Superior temporal gyrus (tissue), 1 donor: Measurements from ENCODE around the gene ARPC4.

Source experiments
- DNase-seq: peaks from one replicate; pipeline ENCODE4 v3.0.0-alpha.2; 2016; ENCODE audit errors: extremely low spot score

The ARPC4 gene

DNA sequence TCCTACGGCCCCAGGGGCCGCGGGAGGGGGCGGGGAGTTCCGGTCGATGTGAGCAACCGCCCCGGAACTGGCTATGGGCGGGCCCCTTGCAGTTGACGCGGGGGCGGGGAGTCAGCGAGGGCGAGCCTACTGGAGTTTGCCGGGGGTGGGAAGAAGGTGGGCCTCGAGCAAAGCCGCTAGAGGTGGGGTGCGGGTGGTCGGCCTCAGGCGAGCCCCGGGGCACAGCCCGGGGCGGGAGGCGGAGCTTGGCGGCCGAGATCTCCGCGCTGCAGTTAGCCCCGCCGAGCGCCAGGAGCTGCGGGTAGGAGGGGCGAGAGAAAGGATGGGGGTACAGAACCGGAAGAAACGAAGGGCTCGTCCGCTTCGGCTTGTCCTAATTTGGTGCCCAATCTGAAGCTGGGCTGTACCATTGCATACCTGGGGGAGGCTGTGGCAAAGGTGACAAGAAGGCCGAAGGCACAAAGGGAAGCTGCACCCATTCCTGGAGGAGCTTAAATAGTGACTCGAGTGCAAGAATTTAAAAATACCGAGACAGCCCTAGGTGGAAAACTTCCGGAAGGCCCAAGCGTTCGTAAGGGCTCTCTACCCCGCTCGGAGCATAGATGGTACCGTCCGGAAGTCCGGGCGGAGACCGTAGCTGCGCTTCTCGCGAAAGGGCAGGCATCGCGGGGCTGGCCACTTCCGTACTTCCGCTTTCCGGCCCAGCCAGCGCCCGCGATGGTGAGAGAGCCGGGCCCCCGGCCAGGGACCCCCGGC lies at the start of gene ARPC4, which contains the start of gene TADA3:
ARPC4 (plus strand) TSS at position 678 of the 756 bp plus-strand sequence; CDS start at position 718, 40 bp downstream.
TADA3 (minus strand) TSS at position 69 of the 756 bp plus-strand sequence. CDS start 1,007 bp downstream, outside the sequence.
- DNase-seq = peak; percentile 96

DNA sequence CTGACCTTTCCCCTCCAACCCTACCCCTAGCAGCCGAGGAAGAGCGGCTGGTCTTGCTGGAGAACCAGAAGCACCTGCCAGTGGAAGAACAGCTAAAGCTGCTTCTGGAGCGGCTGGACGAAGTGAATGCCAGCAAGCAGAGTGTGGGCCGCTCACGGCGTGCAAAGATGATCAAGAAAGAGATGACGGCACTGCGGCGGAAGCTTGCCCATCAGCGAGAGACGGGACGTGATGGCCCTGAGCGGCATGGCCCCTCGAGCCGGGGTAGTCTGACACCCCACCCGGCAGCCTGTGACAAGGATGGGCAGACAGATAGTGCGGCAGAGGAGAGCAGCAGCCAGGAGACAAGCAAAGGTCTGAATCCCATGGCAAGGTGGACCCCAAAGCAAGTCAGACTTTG lies 49.3 kb upstream of the ARPC4 start:
- DNase-seq = no peak

DNA sequence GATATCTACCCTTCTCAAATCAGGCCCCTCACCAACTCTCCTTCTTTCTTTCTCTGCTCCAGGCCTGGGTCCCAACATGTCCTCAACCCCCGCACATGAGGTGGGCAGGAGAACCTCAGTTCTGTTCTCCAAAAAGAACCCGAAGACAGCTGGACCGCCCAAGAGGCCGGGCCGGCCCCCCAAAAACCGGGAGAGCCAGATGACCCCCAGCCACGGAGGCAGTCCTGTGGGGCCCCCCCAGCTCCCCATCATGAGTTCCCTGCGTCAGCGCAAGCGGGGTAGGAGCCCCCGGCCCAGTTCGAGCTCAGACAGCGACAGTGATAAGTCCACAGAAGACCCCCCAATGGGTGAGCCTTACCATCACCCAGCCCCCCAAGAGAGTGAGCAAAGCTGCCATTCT lies 48.7 kb upstream of the ARPC4 start:
- no peak for DNase-seq

DNA sequence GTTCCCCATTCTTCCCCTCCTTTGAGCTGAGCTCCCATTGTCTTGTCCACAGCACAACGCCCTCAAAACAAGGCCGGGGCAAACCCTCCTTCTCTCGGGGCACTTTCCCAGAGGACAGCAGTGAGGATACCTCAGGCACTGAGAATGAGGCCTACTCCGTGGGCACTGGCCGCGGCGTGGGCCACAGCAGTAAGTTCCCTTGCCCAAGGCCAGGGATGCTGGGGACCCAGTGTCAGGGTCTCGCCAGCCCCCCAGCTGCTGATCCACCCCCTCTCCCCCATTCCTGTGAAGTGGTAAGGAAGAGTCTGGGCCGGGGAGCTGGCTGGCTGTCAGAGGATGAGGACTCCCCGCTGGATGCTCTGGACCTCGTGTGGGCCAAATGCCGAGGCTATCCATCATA lies 47.4 kb upstream of the ARPC4 start:
- DNase-seq = no peak

GRCh38 chr3:9746330-9746729 lies 46.6 kb upstream of the ARPC4 start:
- DNase-seq = peak; percentile 47

GRCh38 chr3:9747267-9747666 lies 45.6 kb upstream of the ARPC4 start:
- no peak for DNase-seq

GRCh38 chr3:9748031-9748430 lies 44.9 kb upstream of the ARPC4 start:
- DNase-seq = no peak

DNA sequence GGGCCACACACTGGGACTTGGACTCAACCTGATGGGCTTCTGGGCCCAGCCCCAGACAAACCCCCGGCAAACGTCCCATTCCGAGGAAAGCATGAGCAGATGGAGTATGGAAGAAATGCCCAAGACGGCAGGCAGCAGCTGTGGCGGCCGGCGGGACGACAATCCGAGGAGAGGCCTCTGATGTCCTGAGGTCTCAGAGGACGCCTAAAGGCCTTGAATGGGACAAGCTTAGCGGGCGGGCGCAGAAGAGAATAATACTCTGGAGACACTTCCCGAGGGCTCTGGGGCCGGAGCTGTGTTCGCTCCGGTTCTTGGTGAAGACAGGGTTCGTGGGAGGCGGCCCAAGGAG lies 43.6 kb upstream of the ARPC4 start:
- no peak for DNase-seq

- peak; percentile 98 for DNase-seq
These were observed 43.0 kb upstream of the ARPC4 start, which contains the start of gene OGG1 for GRCh38 chr3:9749645-9750555. OGG1 (plus strand) TSS chr3:9749952; CDS start chr3:9750287, 335 bp downstream.

GRCh38 chr3:9750556-9751411 lies 42.1 kb upstream of the ARPC4 start:
- DNase-seq = no peak

GRCh38 chr3:9754678-9755077 lies 38.2 kb upstream of the ARPC4 start:
- no peak for DNase-seq

- no peak for DNase-seq
These were observed 35.5 kb upstream of the ARPC4 start for GRCh38 chr3:9757427-9757826.

GRCh38 chr3:9760779-9761505 lies 31.9 kb upstream of the ARPC4 start:
- no peak for DNase-seq

DNA sequence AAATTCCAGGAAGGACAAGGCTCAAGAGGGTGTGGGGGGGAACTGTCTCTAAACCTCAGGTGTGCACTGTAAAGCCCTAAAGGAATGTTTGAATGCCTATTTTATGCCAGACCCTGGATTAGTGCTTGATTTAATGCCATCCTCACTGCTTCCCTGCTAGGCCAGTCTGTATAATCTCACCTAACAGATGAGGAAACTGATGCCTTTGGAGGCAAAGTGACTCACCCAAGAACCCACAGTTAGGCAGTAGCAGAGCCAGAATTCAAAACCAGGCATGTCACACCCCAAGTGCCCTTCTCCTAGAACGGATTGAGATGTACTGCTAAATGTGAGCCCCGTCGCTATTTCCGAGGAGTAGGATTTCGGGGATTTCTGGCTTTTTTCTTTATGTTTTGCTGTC lies 31.0 kb upstream of the ARPC4 start:
- DNase-seq = no peak

DNA sequence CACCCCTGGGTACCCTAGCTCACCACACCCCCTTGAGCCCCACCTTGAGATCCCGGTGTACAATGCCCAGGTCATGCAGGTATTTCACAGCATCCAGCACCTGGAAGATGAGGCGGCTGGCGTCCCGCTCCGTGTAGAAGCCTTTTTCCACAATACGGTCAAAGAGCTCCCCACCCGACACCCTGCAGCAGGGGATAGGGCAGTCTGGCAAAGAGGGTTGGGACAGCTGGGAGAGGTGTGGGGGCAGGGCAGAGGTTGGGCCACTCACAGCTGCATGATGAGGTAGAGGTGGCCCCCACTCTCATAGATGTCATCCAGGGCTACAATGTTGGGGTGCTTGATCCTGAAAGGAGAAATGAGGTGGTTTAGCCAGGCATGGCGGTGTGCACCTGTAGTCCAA lies 30.0 kb upstream of the ARPC4 start:
- no peak for DNase-seq

DNA sequence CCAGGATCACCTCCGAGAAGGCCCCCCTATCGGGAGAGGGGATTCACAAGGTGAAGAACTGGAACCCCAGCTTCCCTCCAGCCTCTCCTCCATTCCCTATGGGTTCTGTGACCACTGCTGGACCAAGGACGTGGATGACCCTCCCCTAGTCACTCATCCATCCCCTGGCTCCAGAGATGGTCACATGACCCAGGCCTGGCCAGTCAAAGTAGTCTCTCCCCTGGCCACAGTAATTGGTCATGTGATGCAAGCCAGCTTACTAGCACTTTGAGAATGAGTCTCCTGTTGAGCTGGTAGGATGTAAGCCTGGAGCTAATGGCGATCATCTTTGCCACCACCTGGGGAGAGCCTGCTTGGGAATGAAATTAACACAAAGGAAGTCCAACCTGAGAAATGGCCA lies 27.0 kb upstream of the ARPC4 start:
- DNase-seq = no peak

- no peak for DNase-seq
These were observed 25.5 kb upstream of the ARPC4 start for GRCh38 chr3:9767418-9767817.

DNA sequence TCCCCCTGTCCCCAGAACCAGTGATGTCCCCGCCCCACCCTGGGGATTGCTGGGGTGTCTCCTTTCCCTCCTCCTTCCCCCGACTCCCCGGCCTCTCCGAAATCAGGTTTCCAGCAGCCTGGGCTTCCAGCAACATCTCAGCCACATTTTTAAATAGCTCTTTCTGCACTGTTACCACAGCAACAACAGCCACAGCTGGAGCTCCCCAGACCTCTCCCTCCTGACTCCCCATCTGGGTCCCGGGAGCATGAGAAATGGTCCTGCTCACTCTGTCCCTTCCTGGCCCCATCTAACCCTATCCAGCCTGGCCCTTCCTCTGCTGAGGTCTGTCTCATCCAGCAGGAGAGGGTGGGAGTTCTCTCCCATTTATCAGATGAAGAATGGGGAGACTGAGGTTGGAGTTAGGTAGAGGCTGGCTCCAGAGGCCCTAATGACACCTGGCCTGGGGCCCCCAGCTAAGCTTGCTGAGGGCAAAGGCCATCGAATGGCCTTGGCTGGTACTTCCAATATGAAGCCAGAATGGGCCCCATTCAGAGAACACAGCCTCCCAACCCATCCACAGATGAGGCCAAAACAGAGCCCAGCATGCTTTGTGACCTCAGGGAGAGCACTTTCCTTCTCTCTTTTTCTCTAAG lies 24.6 kb upstream of the ARPC4 start:
- no peak for DNase-seq

GRCh38 chr3:9769012-9769411 lies 23.9 kb upstream of the ARPC4 start:
- DNase-seq = no peak

DNA sequence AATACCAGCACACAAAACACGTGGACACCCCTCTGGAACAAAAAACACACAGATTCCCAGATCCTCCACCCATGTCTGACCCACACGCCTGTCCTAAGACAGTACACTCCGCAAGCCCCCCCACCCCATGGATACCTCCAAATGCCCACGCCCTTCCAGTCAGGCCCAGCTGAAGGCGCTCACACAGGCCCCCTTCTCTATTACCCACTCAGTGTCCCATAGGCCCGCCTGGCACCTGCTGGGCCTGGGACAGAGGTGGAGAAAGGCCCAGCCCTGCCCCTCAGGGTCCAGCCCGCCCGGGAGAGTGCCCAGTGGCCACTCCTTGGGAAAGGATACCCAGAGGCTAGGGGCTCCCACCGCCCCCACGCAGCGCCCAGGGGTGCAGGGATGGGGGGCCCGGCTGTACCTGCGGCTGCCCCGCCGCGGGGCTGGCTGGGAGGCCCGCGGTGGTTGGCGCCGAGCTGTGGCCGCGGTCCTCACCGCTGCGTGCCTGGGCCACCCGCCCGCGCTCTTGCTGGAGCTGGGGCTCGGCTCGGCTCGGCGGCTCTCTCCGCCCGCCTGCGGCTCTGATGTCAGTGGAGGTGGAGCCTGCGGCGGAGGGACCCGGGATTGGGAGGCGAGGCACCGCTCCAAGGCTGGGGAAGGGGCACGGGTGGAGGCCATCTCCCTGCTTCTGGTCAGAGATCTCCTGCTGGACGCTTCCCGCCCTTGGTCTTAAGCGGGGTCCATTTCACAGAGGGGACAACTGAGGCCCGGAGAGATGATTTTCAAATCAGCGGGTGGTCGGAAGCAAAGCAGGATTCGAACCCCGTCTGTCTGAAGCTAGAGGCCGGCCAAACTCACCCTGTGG lies 23.2 kb upstream of the ARPC4 start, which contains the start of gene CAMK1:
CAMK1 (minus strand) TSS at position 522 of the 850 bp plus-strand sequence. CDS start 2,198 bp downstream, outside the sequence.
- DNase-seq = peak; percentile 64
